K562 (cell line): Measurements from ENCODE around the gene CELA3A. TPM values are rescaled to one million over a fixed set of nuclear protein-coding genes. Genes with fewer than 3 reads are reported as not detected.

Source experiments
- CCAR2 ChIP-seq: fragments of 200-400 bp; formaldehyde crosslinking; IDR thresholded peaks from 2 replicates; pipeline ENCODE4 v1.6.1; 2017; ENCODE audit warnings: mild to moderate bottlenecking, low read depth, low read length
- ERF ChIP-seq: fragments of 450-650 bp; formaldehyde crosslinking; IDR thresholded peaks from 2 replicates; pipeline ENCODE4 v1.4.0; 2020; ENCODE audit warnings: mild to moderate bottlenecking, mixed read lengths
- FIP1L1 ChIP-seq: fragments of 200-400 bp; formaldehyde crosslinking; IDR thresholded peaks from 2 replicates; pipeline ENCODE4 v1.6.1; 2018; ENCODE audit warnings: mild to moderate bottlenecking, low read depth, low read length; ENCODE audit not compliant: poor library complexity, severe bottlenecking
- JUND ChIP-seq, 2 experiments: IDR thresholded peaks; 2 replicates in 1 of 2; 3 replicates in 1 of 2; pipeline ENCODE4 v1.6.1; 2011; ENCODE audit warnings: borderline replicate concordance in 2 of 2, low read depth in 2 of 2, low read length in 2 of 2, improper control_type of control experiment in 1 of 2, missing biosample characterization in 1 of 2, missing genetic modification characterization in 1 of 2, missing genetic modification reagents in 1 of 2
- NCOR1 ChIP-seq: fragments of 450-650 bp; IDR thresholded peaks from 2 replicates; pipeline ENCODE4 v1.6.1; 2016; ENCODE audit warnings: mild to moderate bottlenecking, moderate library complexity
- YY1 ChIP-seq, 3 experiments: IDR thresholded peaks; 2 replicates each; pipeline ENCODE4 v1.6.1; 2011; ENCODE audit warnings: low read length in 2 of 3, mild to moderate bottlenecking in 2 of 3, moderate library complexity in 2 of 3, borderline replicate concordance in 1 of 3, control low read depth in 1 of 3, low read depth in 1 of 3; ENCODE audit not compliant: insufficient read depth in 3 of 3, insufficient replicate concordance in 2 of 3, control insufficient read depth in 1 of 3, insufficient read length in 1 of 3; ENCODE audit errors: extremely low read depth in 1 of 3
- ZNF764 ChIP-seq: fragments of 250-450 bp; sonication (Bioruptor Pico); IDR thresholded peaks from 2 replicates; pipeline ENCODE4 v1.4.0; 2020; ENCODE audit warnings: low read depth, mild to moderate bottlenecking, moderate library complexity
- polyA plus RNA-seq, 8 experiments: library from polyadenylated mRNA; depleted of rRNA in 4 of 8; stranded (reverse) in 5 of 8; unstranded in 3 of 8; fragments of >200 nt; fragmentation: Nextera tagmentation in 2 of 8; fragmentation: Illumina TruSeq in 1 of 8; extraction: Ambion mirVana in 2 of 8; extraction: Trizol in 1 of 8; gene quantifications; 2 replicates each; pipeline versions ENCODE4 v1.2.1 to v1.2.3, GENCODE V29; 2011 to 2014; ENCODE audit warnings: inconsistent platforms in 1 of 8, missing spikeins in 1 of 8
- total RNA-seq, 7 experiments: library from RNA; depleted of rRNA in 6 of 7; stranded (reverse); fragments of >200 nt in 6 of 7; fragmentation: Illumina TruSeq in 2 of 7; extraction: Trizol in 2 of 7; gene quantifications; 2 replicates each; pipeline versions ENCODE4 v1.2.1 to v1.2.3, GENCODE V29; 2011 to 2021; ENCODE audit warnings: low replicate concordance in 1 of 7
- TF ChIP-seq, protein P1 (sequence below): sonication (generic); formaldehyde crosslinking; IDR thresholded peaks from 2 replicates; pipeline ENCODE4 v1.8.1; 2023; ENCODE audit warnings: missing genetic modification reagents, mild to moderate bottlenecking, borderline replicate concordance
- TF ChIP-seq, protein P2 (sequence below), 2 experiments: IDR thresholded peaks; 2 replicates each; pipeline ENCODE4 v1.6.1; 2012; ENCODE audit warnings: improper control_type of control experiment in 2 of 2, low read depth in 2 of 2, low read length in 2 of 2, borderline replicate concordance in 1 of 2
- TF ChIP-seq, protein P3 (sequence below), 2 experiments: fragments of 150-350 bp in 1 of 2; IDR thresholded peaks; 2 replicates each; pipeline ENCODE4 v1.6.1; 2012 to 2016; ENCODE audit warnings: low read depth in 2 of 2, low read length in 2 of 2, mild to moderate bottlenecking in 1 of 2, moderate library complexity in 1 of 2

Gene CELA3A
- total and polyA plus RNA-seq, 9 of the 15 experiments (the other 6 are each of a cell fraction or from before 2014, with no cell fraction given), result 5.4 TPM; not detected in 8

DNA sequence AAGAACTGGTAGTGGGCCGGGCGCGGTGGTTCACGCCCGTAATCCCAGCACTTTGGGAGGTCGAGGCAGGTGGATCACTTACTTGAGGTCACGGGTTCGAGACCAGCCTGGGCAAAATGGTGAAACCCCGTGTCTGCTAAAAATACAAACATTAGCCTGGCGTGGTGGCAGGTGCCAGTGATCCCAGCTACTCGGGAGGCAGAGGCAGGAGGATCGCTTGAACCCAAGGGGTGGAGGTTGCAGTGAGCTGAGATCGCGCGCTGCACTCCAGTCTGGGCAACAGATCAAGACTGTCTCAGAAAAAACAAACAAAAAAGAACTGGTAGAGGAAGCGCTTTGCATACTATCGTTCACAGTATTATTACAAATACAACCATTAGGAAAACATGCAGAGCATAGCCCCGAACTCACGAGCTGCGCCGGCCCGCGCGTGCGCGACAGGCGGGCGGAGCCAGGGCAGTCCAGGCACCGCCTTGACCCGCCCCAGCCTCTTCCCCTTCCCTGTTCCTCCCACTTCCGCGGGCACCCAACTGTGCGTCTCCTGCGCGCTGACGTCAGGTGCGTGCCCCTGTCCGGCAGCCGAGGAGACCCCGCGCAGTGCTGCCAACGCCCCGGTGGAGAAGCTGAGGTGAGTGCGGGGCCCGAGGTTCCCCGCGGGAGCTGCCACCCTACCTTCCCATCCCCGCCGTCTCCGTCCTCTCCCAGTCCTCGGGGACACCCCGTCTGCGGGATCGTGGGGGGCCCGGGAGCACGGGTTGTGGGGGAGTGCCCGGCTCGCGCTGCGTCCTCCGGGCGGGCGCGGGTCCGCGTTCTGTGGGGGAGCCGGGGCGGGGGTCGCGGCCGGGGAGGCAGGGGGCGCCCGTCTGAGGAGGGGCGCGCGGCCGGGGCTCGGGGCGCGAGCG is 50.9 kb downstream of the CELA3A start, which contains the start of gene CDC42 (continued):
- TF ChIP-seq, protein P1, sequence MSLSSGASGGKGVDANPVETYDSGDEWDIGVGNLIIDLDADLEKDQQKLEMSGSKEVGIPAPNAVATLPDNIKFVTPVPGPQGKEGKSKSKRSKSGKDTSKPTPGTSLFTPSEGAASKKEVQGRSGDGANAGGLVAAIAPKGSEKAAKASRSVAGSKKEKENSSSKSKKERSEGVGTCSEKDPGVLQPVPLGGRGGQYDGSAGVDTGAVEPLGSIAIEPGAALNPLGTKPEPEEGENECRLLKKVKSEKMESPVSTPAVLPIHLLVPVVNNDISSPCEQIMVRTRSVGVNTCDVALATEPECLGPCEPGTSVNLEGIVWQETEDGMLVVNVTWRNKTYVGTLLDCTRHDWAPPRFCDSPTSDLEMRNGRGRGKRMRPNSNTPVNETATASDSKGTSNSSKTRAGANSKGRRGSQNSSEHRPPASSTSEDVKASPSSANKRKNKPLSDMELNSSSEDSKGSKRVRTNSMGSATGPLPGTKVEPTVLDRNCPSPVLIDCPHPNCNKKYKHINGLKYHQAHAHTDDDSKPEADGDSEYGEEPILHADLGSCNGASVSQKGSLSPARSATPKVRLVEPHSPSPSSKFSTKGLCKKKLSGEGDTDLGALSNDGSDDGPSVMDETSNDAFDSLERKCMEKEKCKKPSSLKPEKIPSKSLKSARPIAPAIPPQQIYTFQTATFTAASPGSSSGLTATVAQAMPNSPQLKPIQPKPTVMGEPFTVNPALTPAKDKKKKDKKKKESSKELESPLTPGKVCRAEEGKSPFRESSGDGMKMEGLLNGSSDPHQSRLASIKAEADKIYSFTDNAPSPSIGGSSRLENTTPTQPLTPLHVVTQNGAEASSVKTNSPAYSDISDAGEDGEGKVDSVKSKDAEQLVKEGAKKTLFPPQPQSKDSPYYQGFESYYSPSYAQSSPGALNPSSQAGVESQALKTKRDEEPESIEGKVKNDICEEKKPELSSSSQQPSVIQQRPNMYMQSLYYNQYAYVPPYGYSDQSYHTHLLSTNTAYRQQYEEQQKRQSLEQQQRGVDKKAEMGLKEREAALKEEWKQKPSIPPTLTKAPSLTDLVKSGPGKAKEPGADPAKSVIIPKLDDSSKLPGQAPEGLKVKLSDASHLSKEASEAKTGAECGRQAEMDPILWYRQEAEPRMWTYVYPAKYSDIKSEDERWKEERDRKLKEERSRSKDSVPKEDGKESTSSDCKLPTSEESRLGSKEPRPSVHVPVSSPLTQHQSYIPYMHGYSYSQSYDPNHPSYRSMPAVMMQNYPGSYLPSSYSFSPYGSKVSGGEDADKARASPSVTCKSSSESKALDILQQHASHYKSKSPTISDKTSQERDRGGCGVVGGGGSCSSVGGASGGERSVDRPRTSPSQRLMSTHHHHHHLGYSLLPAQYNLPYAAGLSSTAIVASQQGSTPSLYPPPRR, result no peak
- TF ChIP-seq CCAR2 (no peak), NCOR1 (no peak), JUND (IDR thresholded peaks at IDR 0.05; ENCODE audit: borderline replicate concordance, low read depth, low read length) (peak; percentile 90), JUND (tag; IDR thresholded peaks at IDR 0.05; ENCODE audit: borderline replicate concordance, low read depth, low read length) (peak; percentile 84; the same call in 1 of the 3 replicates), ERF (CRISPR knock-in tag) (no peak), FIP1L1 (peak; percentile 94), ZNF764 (no peak), YY1 (IDR thresholded peaks at IDR 0.05; ENCODE audit: borderline replicate concordance in 1 of 3, control insufficient read depth in 1 of 3, extremely low read depth in 1 of 3, insufficient read depth in 3 of 3, insufficient read length in 1 of 3, insufficient replicate concordance in 2 of 3, low read depth in 1 of 3, low read length in 2 of 3) (peak in 2 of 3 experiments; percentile 67 to 82)
- TF ChIP-seq, protein P2, sequence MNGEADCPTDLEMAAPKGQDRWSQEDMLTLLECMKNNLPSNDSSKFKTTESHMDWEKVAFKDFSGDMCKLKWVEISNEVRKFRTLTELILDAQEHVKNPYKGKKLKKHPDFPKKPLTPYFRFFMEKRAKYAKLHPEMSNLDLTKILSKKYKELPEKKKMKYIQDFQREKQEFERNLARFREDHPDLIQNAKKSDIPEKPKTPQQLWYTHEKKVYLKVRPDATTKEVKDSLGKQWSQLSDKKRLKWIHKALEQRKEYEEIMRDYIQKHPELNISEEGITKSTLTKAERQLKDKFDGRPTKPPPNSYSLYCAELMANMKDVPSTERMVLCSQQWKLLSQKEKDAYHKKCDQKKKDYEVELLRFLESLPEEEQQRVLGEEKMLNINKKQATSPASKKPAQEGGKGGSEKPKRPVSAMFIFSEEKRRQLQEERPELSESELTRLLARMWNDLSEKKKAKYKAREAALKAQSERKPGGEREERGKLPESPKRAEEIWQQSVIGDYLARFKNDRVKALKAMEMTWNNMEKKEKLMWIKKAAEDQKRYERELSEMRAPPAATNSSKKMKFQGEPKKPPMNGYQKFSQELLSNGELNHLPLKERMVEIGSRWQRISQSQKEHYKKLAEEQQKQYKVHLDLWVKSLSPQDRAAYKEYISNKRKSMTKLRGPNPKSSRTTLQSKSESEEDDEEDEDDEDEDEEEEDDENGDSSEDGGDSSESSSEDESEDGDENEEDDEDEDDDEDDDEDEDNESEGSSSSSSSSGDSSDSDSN (IDR thresholded peaks at IDR 0.05; ENCODE audit: borderline replicate concordance in 1 of 2, low read depth in 2 of 2, low read length in 2 of 2), result no peak
- TF ChIP-seq, protein P3, sequence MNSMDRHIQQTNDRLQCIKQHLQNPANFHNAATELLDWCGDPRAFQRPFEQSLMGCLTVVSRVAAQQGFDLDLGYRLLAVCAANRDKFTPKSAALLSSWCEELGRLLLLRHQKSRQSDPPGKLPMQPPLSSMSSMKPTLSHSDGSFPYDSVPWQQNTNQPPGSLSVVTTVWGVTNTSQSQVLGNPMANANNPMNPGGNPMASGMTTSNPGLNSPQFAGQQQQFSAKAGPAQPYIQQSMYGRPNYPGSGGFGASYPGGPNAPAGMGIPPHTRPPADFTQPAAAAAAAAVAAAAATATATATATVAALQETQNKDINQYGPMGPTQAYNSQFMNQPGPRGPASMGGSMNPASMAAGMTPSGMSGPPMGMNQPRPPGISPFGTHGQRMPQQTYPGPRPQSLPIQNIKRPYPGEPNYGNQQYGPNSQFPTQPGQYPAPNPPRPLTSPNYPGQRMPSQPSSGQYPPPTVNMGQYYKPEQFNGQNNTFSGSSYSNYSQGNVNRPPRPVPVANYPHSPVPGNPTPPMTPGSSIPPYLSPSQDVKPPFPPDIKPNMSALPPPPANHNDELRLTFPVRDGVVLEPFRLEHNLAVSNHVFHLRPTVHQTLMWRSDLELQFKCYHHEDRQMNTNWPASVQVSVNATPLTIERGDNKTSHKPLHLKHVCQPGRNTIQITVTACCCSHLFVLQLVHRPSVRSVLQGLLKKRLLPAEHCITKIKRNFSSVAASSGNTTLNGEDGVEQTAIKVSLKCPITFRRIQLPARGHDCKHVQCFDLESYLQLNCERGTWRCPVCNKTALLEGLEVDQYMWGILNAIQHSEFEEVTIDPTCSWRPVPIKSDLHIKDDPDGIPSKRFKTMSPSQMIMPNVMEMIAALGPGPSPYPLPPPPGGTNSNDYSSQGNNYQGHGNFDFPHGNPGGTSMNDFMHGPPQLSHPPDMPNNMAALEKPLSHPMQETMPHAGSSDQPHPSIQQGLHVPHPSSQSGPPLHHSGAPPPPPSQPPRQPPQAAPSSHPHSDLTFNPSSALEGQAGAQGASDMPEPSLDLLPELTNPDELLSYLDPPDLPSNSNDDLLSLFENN (IDR thresholded peaks at IDR 0.05; ENCODE audit: low read depth in 2 of 2, low read length in 2 of 2), result 0 out of 4 replicates have a peak, but pooled peaks of 1 of the 2 experiments have one; percentile 52
